ENCODE results near the gene TIFAB.

Gene TIFAB

DNA sequence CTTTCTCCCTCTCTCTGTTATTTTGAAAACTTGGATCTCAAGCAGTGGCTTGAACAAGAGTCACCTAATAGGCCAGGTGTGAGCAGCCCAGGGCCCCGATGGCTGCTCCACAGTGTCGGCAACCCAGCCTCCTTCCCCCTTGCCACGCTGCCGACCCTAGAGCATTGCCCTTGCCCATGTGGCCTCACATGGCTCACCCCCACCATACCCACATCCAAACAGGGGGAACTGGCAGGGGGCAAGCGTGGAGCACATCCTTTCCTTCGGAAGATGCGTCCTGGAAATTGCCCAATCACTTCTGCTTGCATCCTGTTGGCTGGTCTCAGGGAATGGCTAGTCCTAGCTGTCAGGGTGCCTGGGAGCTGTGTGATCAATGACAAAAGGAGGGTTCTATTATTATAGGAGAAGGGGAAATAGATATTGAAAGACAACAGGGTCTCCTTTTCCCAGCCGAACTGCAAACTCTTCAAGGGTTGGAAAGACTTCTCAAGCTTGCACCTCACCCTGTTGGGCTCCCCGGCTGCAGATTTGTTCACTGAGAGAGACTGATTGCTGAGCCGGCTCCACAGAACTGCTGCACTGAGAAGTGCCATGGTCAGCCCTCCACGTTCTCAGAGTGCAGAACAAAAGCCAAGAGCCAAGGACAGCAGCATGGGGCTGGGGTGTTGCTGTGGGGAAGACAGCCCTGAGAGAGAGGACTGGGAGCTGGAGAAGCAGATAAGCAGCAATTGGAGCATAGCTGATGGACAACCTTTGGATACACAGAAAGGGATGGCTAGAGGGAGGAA, 8.3 kb upstream of the TIFAB start:
- no peaks in the 10 kb centered on the region for H3K79me2 ChIP-seq (ENCODE audit: insufficient read depth, low read length)
- H3K36me3 ChIP-seq (ENCODE audit: insufficient read depth, low read length), result no peaks in the 10 kb centered on the region
- no peaks in the 10 kb centered on the region for H4K20me1 ChIP-seq (ENCODE audit: insufficient read depth, low read length)
- no peaks in the 10 kb centered on the region for H3K4me1 ChIP-seq (ENCODE audit: insufficient read depth, low read length, severe bottlenecking)
- no peak overlapping the region for H2AFZ ChIP-seq (ENCODE audit: low read length)
- H3K9me3 ChIP-seq (ENCODE audit: low read length), result no peaks in the 10 kb centered on the region
- peaks cover 5% of the 10 kb centered on the region; the same call in 1 of the 2 replicates for H3K27me3 ChIP-seq (ENCODE audit: insufficient read depth, low read length)
- no peaks in the 10 kb centered on the region for H3K9me2 ChIP-seq (ENCODE audit: low read depth, low read length)
- H3K4me3 ChIP-seq (ENCODE audit: low read depth, low read length, poor library complexity, severe bottlenecking), result no peak overlapping the region
- H3K9ac ChIP-seq (ENCODE audit: low read length), result no peak overlapping the region
- TF ChIP-seq, protein P1, sequence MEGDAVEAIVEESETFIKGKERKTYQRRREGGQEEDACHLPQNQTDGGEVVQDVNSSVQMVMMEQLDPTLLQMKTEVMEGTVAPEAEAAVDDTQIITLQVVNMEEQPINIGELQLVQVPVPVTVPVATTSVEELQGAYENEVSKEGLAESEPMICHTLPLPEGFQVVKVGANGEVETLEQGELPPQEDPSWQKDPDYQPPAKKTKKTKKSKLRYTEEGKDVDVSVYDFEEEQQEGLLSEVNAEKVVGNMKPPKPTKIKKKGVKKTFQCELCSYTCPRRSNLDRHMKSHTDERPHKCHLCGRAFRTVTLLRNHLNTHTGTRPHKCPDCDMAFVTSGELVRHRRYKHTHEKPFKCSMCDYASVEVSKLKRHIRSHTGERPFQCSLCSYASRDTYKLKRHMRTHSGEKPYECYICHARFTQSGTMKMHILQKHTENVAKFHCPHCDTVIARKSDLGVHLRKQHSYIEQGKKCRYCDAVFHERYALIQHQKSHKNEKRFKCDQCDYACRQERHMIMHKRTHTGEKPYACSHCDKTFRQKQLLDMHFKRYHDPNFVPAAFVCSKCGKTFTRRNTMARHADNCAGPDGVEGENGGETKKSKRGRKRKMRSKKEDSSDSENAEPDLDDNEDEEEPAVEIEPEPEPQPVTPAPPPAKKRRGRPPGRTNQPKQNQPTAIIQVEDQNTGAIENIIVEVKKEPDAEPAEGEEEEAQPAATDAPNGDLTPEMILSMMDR (IDR thresholded peaks at IDR 0.05; ENCODE audit: low read length), result no peak
- no peak for TF ChIP-seq EZH2 (IDR thresholded peaks at IDR 0.05; ENCODE audit: borderline replicate concordance, low read length)
- H3K27ac ChIP-seq (ENCODE audit: low read depth, low read length, poor library complexity, severe bottlenecking), result no peak overlapping the region
- no peaks in the 10 kb centered on the region for H3F3A ChIP-seq (ENCODE audit: insufficient read depth, low read length)
- no peak overlapping the region for H3K4me2 ChIP-seq (ENCODE audit: low read length)

DNA sequence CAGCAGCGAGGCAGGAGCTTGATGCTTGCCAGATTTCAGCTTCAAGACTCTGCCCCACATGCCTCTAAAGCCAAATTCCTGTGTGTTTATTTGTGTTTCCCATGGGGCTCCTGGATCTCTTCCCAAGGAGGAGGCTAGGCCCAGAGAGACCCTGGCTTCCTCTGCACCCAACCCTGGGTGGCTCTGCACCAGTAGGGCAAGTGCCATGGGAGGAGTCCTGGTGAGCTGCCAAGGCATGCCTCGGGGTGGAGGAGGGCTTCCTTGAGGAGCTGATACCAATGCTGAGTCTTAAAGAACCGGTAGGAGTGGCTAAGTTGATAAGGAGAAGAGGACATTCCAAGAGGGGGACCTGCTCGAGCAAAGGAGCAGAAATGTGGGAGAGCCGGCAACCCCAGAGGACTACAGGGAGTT, 6.8 kb upstream of the TIFAB start:
- H2AFZ ChIP-seq (ENCODE audit: low read length), result no peak overlapping the region
- no peaks in the 10 kb centered on the region for H3K9me2 ChIP-seq (ENCODE audit: low read depth, low read length)
- no peaks in the 10 kb centered on the region for H3K36me3 ChIP-seq (ENCODE audit: insufficient read depth, low read length)
- no peak overlapping the region for H3K9ac ChIP-seq (ENCODE audit: low read length)
- H3K27ac ChIP-seq (ENCODE audit: low read depth, low read length, poor library complexity, severe bottlenecking), result no peak overlapping the region
- no peaks in the 10 kb centered on the region for H3K9me3 ChIP-seq (ENCODE audit: low read length)
- H3K4me3 ChIP-seq (ENCODE audit: low read depth, low read length, poor library complexity, severe bottlenecking), result no peak overlapping the region
- no peaks in the 10 kb centered on the region for H3F3A ChIP-seq (ENCODE audit: insufficient read depth, low read length)
- no peak overlapping the region for H3K4me2 ChIP-seq (ENCODE audit: low read length)
- H3K79me2 ChIP-seq (ENCODE audit: insufficient read depth, low read length), result no peaks in the 10 kb centered on the region
- no peaks in the 10 kb centered on the region for H3K4me1 ChIP-seq (ENCODE audit: insufficient read depth, low read length, severe bottlenecking)
- TF ChIP-seq, protein P1 (IDR thresholded peaks at IDR 0.05; ENCODE audit: low read length), result no peak
- no peak for TF ChIP-seq EZH2 (IDR thresholded peaks at IDR 0.05; ENCODE audit: borderline replicate concordance, low read length)
- no peaks in the 10 kb centered on the region for H4K20me1 ChIP-seq (ENCODE audit: insufficient read depth, low read length)
- H3K27me3 ChIP-seq (ENCODE audit: insufficient read depth, low read length), result peaks cover 5% of the 10 kb centered on the region; the same call in 1 of the 2 replicates

DNA sequence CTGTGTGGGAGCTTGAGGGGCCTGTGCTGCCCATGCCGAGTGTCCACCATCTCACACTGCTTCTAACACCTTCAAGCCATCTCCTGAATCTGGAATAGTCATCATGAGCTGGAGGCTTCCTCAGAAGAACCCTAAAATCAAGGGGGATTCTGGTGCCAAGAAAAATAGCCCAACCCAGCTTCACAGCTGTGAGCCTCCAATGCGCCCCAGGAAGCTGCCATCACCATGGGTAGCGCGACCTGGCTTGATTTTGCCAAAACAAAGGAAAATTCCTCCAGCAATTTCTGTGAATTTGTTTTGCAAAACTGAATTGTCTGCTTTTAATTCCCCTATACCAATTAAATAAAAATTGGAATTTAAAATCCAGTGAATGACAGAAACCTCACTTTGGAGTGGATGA, 6.2 kb upstream of the TIFAB start:
- Histone ChIP-seq H2AFZ (ENCODE audit: low read length) (no peak overlapping the region), H3K9me2 (ENCODE audit: low read depth, low read length) (no peaks in the 10 kb centered on the region), H3K27ac (ENCODE audit: low read depth, low read length, poor library complexity, severe bottlenecking) (no peak overlapping the region), H3K4me2 (ENCODE audit: low read length) (no peak overlapping the region), H3K4me3 (ENCODE audit: low read depth, low read length, poor library complexity, severe bottlenecking) (no peak overlapping the region), H4K20me1 (ENCODE audit: insufficient read depth, low read length) (no peaks in the 10 kb centered on the region), H3K36me3 (ENCODE audit: insufficient read depth, low read length) (no peaks in the 10 kb centered on the region), H3K9me3 (ENCODE audit: low read length) (no peaks in the 10 kb centered on the region), H3K79me2 (ENCODE audit: insufficient read depth, low read length) (no peaks in the 10 kb centered on the region), H3K27me3 (ENCODE audit: insufficient read depth, low read length) (peaks cover 5% of the 10 kb centered on the region; the same call in 1 of the 2 replicates), H3K9ac (ENCODE audit: low read length) (no peak overlapping the region), H3F3A (ENCODE audit: insufficient read depth, low read length) (no peaks in the 10 kb centered on the region), H3K4me1 (ENCODE audit: insufficient read depth, low read length, severe bottlenecking) (no peaks in the 10 kb centered on the region)
- no peak for TF ChIP-seq EZH2 (IDR thresholded peaks at IDR 0.05; ENCODE audit: borderline replicate concordance, low read length)
- TF ChIP-seq, protein P1 (IDR thresholded peaks at IDR 0.05; ENCODE audit: low read length), result no peak

All from OCI-LY1 (cell line).